Stimulated activated CD4-positive, alpha-beta T cell treated with anti-CD3 and anti-CD28 coated beads, Interleukin-12 subunit alpha, Interleukin-12 subunit beta, amount 100 ng/mL, for 48 hours (primary cell): ENCODE measurements around the gene MET.
A peak's percentile ranks its signal among the peaks of the same experiment; 100 is the strongest.
"Not testable (repeated sequence)": the region's sequence is repeated elsewhere in the genome, so short reads cannot be mapped to it uniquely, and the experiment has no call there.

ENCODE experiments used
- DNase-seq, 3 donors: peaks; one replicate each; pipeline ENCODE4 v3.0.0-alpha.2; 2020; ENCODE audit warnings: low read depth in 2 of 3, low spot score in 1 of 3

Gene MET

GRCh38 chr7:116806046-116806944, 134.3 kb downstream of the MET start:
- DNase-seq: no peak

GRCh38 chr7:116807011-116807560, 135.1 kb downstream of the MET start:
- no peak for DNase-seq

GRCh38 chr7:116809636-116810266, 137.8 kb downstream of the MET start:
- DNase-seq: peak in 1 of 3 donors; percentile 27

GRCh38 chr7:116810267-116811116, 138.5 kb downstream of the MET start:
- DNase-seq: no peak

GRCh38 chr7:116811768-116812167, 139.8 kb downstream of the MET start:
- no peak for DNase-seq

GRCh38 chr7:116812860-116813259, 140.9 kb downstream of the MET start:
- DNase-seq: no peak

- not testable (repeated sequence) for DNase-seq
Observed at GRCh38 chr7:116813371-116813770, 141.4 kb downstream of the MET start.

GRCh38 chr7:116815041-116815440, 143.0 kb downstream of the MET start:
- no peak for DNase-seq

GRCh38 chr7:116820149-116820548, 148.2 kb downstream of the MET start:
- no peak for DNase-seq

- not testable (repeated sequence) for DNase-seq
Observed at GRCh38 chr7:116821647-116822046, 149.7 kb downstream of the MET start.

GRCh38 chr7:116824449-116824848, 152.5 kb downstream of the MET start:
- no peak for DNase-seq

GRCh38 chr7:116828281-116828680, 156.3 kb downstream of the MET start:
- DNase-seq: no peak

GRCh38 chr7:116829041-116829440, 157.0 kb downstream of the MET start:
- no peak for DNase-seq

- DNase-seq: no peak
Observed at GRCh38 chr7:116829493-116829892, 157.5 kb downstream of the MET start.

- no peak for DNase-seq
Observed at GRCh38 chr7:116832692-116833091, 160.7 kb downstream of the MET start.

- no peak for DNase-seq
Observed at GRCh38 chr7:116834815-116835504, 163.0 kb downstream of the MET start.

- DNase-seq: no peak
Observed at GRCh38 chr7:116836048-116836447, 164.1 kb downstream of the MET start.

GRCh38 chr7:116836911-116837310, 164.9 kb downstream of the MET start:
- no peak for DNase-seq

- no peak for DNase-seq
Observed at GRCh38 chr7:116837586-116837985, 165.6 kb downstream of the MET start.

GRCh38 chr7:116840256-116840655, 168.3 kb downstream of the MET start:
- DNase-seq: no peak

GRCh38 chr7:116842371-116842770, 170.4 kb downstream of the MET start:
- DNase-seq: no peak
